Measurements from ENCODE around the gene ZNF780A. TPM values are rescaled to one million over a fixed set of nuclear protein-coding genes. Genes with fewer than 3 reads are reported as not detected.

ZNF780A gene
- total RNA-seq (10.4 TPM), polyA plus RNA-seq (10 to 100 TPM; 10.9 to 19.1 (median 13.4) TPM)

DNA sequence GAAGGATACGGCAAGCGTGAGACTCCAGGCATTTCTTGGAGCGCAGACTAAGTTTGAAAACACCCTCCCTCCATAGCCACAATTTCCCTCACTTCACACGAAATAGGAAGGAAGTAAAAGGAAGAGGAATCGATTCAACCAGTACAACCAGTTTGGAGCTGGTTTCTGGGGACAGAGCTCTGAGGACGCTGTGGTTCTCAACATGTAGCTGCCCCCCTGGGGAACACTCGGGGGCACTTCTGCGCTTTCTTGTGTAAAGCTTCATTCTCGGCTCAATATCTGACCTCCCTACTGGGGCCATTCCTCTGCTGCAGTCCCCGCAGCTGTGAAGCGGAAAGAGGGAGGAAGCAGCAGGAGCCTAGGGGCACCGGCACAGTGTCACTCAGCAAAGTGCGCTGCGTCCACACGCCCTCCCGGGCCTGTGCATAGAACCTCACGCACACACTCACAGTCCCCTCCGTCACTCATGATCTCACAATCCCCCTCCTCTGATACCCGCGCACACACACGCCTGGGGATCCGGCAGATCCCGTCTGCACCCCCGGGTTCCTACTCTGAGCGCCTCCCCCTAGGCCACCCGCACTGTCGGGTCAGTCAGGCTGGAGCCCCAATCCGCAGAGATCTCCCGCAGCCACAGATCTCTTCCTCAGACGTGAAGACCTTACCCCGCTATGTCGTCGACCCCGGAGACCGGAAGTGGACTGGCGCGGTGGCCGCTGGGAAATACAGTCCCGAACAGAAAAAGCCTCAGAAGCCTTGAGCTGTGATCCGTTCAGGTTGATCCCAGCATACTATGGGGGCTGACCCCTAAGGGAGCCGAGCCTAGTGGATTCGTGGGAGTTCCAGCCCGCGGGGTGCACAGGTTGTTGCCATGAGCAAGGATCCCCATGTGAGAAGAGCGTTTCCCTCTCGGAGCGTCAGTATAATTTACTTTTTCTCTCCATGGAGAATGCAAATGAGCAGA, at the start of gene ZNF780A:
Gene ZNF780A (minus strand): TSS at position 703 of the 964 bp plus-strand sequence. CDS start 6,190 bp downstream, outside the sequence.
- H3K4me1 ChIP-seq (ENCODE audit: control insufficient read depth, insufficient read depth, low read length, poor library complexity, severe bottlenecking): peaks cover 17% of the 10 kb centered on the region
- peaks cover 8% of the 10 kb centered on the region for H3K27me3 ChIP-seq (ENCODE audit: control insufficient read depth, insufficient read depth, low read length)
- H3K4me3 ChIP-seq (ENCODE audit: low read depth, low read length): peak within 1 kb of the TSS; percentile 95
- ATAC-seq (ENCODE audit: low read depth in 2 of 2) (peak; percentile 91 to 93), DNase-seq (peak; percentile 66 to 88 (median 78))
- Mint-ChIP-seq H3K9me3 (peaks cover 0 to 2% (median 1%) of the 10 kb centered on the region in 7 donors), H3K4me1 (peaks cover 31 to 50% (median 40%) of the 10 kb centered on the region in 4 donors), H3K27ac (peak within 1 kb of the TSS; percentile 98 to 100 (median 99)), H3K27me3 (peaks cover 15% of the 10 kb centered on the region), H3K4me3 (peak within 1 kb of the TSS; percentile 93 to 100 (median 99)), H3K36me3 (peaks cover 11% of the 10 kb centered on the region)
- no peaks in the 10 kb centered on the region for H3K36me3 ChIP-seq (ENCODE audit: control insufficient read depth, insufficient read depth, low read length)
- peaks cover under 1 to 3% of the 10 kb centered on the region in 2 experiments for H3K9me3 ChIP-seq (ENCODE audit: control insufficient read depth in 2 of 2, low read length in 2 of 2)
- H3K27ac ChIP-seq (ENCODE audit: insufficient read depth, low read length, poor library complexity, severe bottlenecking): peak within 1 kb of the TSS; percentile 95

DNA sequence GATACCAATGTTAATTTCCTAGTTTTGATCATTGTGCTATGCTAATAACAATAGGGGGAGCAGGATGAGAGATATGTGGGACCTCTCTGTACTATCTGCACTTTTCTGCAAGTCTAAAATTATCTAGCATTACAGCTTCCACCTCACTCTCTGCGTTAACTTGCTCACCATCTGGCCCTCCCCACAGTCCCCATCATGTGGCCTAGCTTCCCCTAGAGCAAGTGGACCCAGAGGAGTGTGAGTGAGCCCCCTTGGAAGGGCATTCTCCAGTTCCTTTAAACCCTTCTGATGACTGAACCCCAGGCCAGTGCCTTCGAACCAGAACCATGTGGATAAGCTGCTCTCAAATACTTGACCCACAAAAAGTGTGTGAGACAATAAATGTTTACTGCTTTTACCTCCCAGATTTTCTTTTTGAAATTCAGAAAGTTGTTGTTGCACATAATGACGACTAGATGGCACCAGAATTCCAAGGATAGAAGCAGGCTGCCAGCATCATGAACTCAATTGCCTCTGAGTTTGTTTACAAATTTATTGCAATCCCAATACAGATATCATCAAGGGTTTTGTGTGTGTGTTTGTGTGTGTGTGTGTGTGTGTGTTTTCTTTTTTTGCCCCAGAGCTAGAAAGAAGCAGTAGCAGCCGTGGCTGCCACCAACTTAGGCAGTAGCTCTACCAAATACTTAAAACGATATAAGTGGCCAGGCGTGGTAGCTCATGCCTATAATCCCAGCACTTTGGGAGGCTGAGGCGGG, 49.0 kb upstream of the ZNF780A start:
- DNase-seq: peak in 2 of 3 donors; percentile 50 to 55
- no peak overlapping the region for H3K4me3 Mint-ChIP-seq
- peak in 1 of 2 donors; percentile 49 for ATAC-seq (ENCODE audit: low read depth in 2 of 2)

DNA sequence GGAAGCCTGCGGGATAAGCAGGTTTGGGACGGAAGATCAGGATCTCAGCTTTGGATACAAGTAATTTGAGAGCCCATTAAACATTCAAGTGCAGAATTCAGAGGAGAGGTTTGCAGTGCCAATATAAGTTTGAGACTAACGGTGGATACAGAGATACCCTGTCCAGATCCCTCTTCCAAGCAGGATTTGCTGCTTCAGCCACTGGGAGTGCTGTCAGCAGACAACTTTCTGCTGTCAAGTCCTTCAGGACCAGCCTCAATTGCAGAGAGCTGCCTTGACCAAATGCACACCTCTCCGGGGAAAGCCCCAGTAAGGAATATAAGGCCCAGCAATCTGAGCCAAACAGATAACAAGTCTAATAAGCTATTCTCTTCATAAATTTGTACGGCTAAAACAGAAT, 46.1 kb upstream of the ZNF780A start:
- H3K9me3 Mint-ChIP-seq: no peaks in the 10 kb centered on the region
- H3K9me3 ChIP-seq (ENCODE audit: control insufficient read depth in 2 of 2, low read length in 2 of 2): no peaks in the 10 kb centered on the region
- H3K27ac ChIP-seq (ENCODE audit: insufficient read depth, low read length, poor library complexity, severe bottlenecking): no peak overlapping the region
- peaks cover 3% of the 10 kb centered on the region for H3K27me3 ChIP-seq (ENCODE audit: control insufficient read depth, insufficient read depth, low read length)
- peaks cover 26% of the 10 kb centered on the region for H3K27me3 Mint-ChIP-seq
- no peaks in the 10 kb centered on the region for H3K4me1 ChIP-seq (ENCODE audit: control insufficient read depth, insufficient read depth, low read length, poor library complexity, severe bottlenecking)
- H3K36me3 Mint-ChIP-seq: no peaks in the 10 kb centered on the region
- no peak overlapping the region for H3K27ac Mint-ChIP-seq
- ATAC-seq (ENCODE audit: low read depth in 2 of 2) (no peak), DNase-seq (no peak)
- H3K4me3 Mint-ChIP-seq: no peak overlapping the region
- peaks cover 0 to 4% (median 2%) of the 10 kb centered on the region in 4 donors for H3K4me1 Mint-ChIP-seq
- no peaks in the 10 kb centered on the region for H3K36me3 ChIP-seq (ENCODE audit: control insufficient read depth, insufficient read depth, low read length)
- no peak overlapping the region for H3K4me3 ChIP-seq (ENCODE audit: low read depth, low read length)

More for the DNA sequence above, 49.0 kb upstream of the ZNF780A start:
- Histone ChIP-seq H3K4me3 (ENCODE audit: low read depth, low read length) (no peak overlapping the region), H3K27me3 (ENCODE audit: control insufficient read depth, insufficient read depth, low read length) (peaks cover 3% of the 10 kb centered on the region), H3K36me3 (ENCODE audit: control insufficient read depth, insufficient read depth, low read length) (no peaks in the 10 kb centered on the region), H3K27ac (ENCODE audit: insufficient read depth, low read length, poor library complexity, severe bottlenecking) (no peak overlapping the region), H3K4me1 (ENCODE audit: control insufficient read depth, insufficient read depth, low read length, poor library complexity, severe bottlenecking) (peaks cover 12% of the 10 kb centered on the region), H3K9me3 (ENCODE audit: control insufficient read depth in 2 of 2, low read length in 2 of 2) (no peaks in the 10 kb centered on the region)
- Mint-ChIP-seq H3K27me3 (peaks cover 18% of the 10 kb centered on the region), H3K9me3 (no peaks in the 10 kb centered on the region), H3K4me1 (peaks cover 5 to 20% (median 9%) of the 10 kb centered on the region in 4 donors), H3K36me3 (no peaks in the 10 kb centered on the region), H3K27ac (no peak overlapping the region)

DNA sequence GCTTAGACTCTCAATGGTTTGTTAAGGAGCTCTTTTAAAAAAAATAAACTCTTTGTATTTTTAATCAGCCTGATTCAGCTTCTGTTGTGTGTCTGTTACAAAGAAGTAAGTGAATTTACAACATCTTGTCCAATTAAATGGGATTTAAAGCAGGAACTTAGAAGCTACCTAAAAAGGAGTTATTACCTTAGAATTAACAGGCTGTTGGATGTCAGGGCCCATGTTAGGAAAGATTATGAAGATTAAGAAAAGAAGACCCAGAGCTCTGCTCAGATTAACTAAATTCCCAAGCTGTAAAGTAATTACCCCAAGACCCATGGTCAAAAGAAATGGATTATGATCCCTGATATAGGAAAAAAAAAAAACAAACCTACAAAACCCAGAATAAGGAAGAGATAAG, 44.1 kb upstream of the ZNF780A start:
- peaks cover 44% of the 10 kb centered on the region for H3K27me3 Mint-ChIP-seq
- DNase-seq: no peak

DNA sequence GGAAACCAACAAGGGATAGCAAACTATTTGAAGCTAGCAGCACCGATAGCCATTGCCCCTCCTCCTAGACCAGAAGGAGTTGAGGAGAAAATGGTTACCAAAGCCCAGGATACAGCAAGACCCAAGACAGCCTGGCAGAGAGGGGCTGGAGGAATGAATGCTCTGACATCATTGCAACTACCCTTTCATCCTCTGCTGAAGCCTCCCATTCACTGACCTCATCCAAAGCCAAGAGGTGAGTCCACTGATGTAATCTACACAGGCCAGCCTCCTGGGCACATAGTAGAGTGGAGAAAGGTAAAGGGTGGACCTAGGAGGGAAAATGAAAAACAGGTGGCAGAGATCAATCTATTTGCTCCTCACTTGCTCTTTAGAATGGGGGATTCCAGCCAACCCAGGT, 42.7 kb upstream of the ZNF780A start:
- DNase-seq (no peak), ATAC-seq (ENCODE audit: low read depth in 2 of 2) (no peak)
- H3K4me1 ChIP-seq (ENCODE audit: control insufficient read depth, insufficient read depth, low read length, poor library complexity, severe bottlenecking): no peaks in the 10 kb centered on the region
- Mint-ChIP-seq H3K9me3 (peaks cover 0 to 13% (median 2%) of the 10 kb centered on the region in 7 donors), H3K4me3 (no peak overlapping the region), H3K27me3 (peaks cover 55% of the 10 kb centered on the region), H3K27ac (no peak overlapping the region), H3K36me3 (no peaks in the 10 kb centered on the region), H3K4me1 (no peaks in the 10 kb centered on the region)
- peaks cover 15% of the 10 kb centered on the region for H3K27me3 ChIP-seq (ENCODE audit: control insufficient read depth, insufficient read depth, low read length)
- peaks cover 0 to 10% of the 10 kb centered on the region in 2 experiments for H3K9me3 ChIP-seq (ENCODE audit: control insufficient read depth in 2 of 2, low read length in 2 of 2)
- H3K27ac ChIP-seq (ENCODE audit: insufficient read depth, low read length, poor library complexity, severe bottlenecking): no peak overlapping the region
- H3K4me3 ChIP-seq (ENCODE audit: low read depth, low read length): no peak overlapping the region
- H3K36me3 ChIP-seq (ENCODE audit: control insufficient read depth, insufficient read depth, low read length): no peaks in the 10 kb centered on the region

More for the DNA sequence above, 44.1 kb upstream of the ZNF780A start:
- Histone ChIP-seq H3K9me3 (ENCODE audit: control insufficient read depth in 2 of 2, low read length in 2 of 2) (peaks cover 0 to 4% of the 10 kb centered on the region in 2 experiments), H3K4me1 (ENCODE audit: control insufficient read depth, insufficient read depth, low read length, poor library complexity, severe bottlenecking) (no peaks in the 10 kb centered on the region), H3K27me3 (ENCODE audit: control insufficient read depth, insufficient read depth, low read length) (peaks cover 8% of the 10 kb centered on the region), H3K27ac (ENCODE audit: insufficient read depth, low read length, poor library complexity, severe bottlenecking) (no peak overlapping the region), H3K36me3 (ENCODE audit: control insufficient read depth, insufficient read depth, low read length) (no peaks in the 10 kb centered on the region), H3K4me3 (ENCODE audit: low read depth, low read length) (no peak overlapping the region)
- peaks cover 0 to 6% (median 0%) of the 10 kb centered on the region in 7 donors for H3K9me3 Mint-ChIP-seq
- H3K4me1 Mint-ChIP-seq: peaks cover 0 to 3% (median 1%) of the 10 kb centered on the region in 4 donors
- ATAC-seq (ENCODE audit: low read depth in 2 of 2): no peak
- no peak overlapping the region for H3K4me3 Mint-ChIP-seq
- no peaks in the 10 kb centered on the region for H3K36me3 Mint-ChIP-seq
- no peak overlapping the region for H3K27ac Mint-ChIP-seq

DNA sequence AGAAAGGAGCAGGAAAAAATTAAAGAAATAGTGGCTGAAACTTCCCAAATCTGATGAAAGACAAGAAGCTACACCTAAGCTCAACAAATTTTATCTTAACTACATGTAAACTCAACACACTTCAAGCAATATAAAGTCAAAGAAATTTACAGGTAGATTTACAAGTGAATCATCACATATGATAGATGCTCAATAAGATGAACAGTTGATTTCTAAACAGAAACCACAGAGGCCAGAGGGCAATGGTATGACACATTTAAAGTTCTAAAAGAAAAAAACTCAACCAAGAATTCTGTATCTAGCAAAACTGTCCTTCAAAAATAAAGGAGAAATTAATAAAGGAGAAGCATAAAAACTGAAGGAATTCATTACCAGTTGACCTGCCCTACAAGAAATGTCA, 39.3 kb upstream of the ZNF780A start:
- peaks cover 27% of the 10 kb centered on the region for H3K27me3 ChIP-seq (ENCODE audit: control insufficient read depth, insufficient read depth, low read length)
- H3K27ac ChIP-seq (ENCODE audit: insufficient read depth, low read length, poor library complexity, severe bottlenecking): no peak overlapping the region
- Mint-ChIP-seq H3K4me1 (no peaks in the 10 kb centered on the region), H3K9me3 (peaks cover 0 to 13% (median 2%) of the 10 kb centered on the region in 7 donors), H3K36me3 (no peaks in the 10 kb centered on the region), H3K4me3 (no peak overlapping the region), H3K27me3 (peaks cover 53% of the 10 kb centered on the region), H3K27ac (no peak overlapping the region)
- H3K9me3 ChIP-seq (ENCODE audit: control insufficient read depth in 2 of 2, low read length in 2 of 2): peaks cover 0 to 10% of the 10 kb centered on the region in 2 experiments
- no peak for DNase-seq
- H3K4me1 ChIP-seq (ENCODE audit: control insufficient read depth, insufficient read depth, low read length, poor library complexity, severe bottlenecking): no peaks in the 10 kb centered on the region
- H3K4me3 ChIP-seq (ENCODE audit: low read depth, low read length): no peak overlapping the region
- ATAC-seq (ENCODE audit: low read depth in 2 of 2): no peak
- H3K36me3 ChIP-seq (ENCODE audit: control insufficient read depth, insufficient read depth, low read length): no peaks in the 10 kb centered on the region

DNA sequence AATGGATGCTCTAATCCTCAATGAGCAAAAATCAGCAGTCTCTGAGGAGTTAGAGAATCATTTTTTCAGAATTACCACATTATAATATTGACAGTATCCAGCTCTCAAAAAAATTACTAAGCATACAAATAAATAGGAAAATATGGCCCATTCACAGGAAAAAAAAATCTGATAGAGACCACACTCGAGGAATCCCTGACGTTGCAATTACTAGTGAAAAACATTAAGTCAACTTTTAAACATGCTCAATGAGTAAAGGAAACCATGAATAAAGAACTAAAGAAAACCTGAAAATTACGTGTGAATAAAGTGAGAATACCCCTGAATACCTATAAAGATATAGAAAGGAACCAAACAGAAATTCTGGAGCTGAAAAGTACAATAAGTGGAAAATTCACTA, 38.7 kb upstream of the ZNF780A start:
- Mint-ChIP-seq H3K36me3 (no peaks in the 10 kb centered on the region), H3K4me1 (no peaks in the 10 kb centered on the region), H3K9me3 (peaks cover 0 to 13% (median 2%) of the 10 kb centered on the region in 7 donors), H3K27me3 (peaks cover 53% of the 10 kb centered on the region), H3K27ac (no peak overlapping the region), H3K4me3 (no peak overlapping the region)
- no peak for ATAC-seq (ENCODE audit: low read depth in 2 of 2)
- Histone ChIP-seq H3K4me1 (ENCODE audit: control insufficient read depth, insufficient read depth, low read length, poor library complexity, severe bottlenecking) (no peaks in the 10 kb centered on the region), H3K4me3 (ENCODE audit: low read depth, low read length) (no peak overlapping the region), H3K36me3 (ENCODE audit: control insufficient read depth, insufficient read depth, low read length) (no peaks in the 10 kb centered on the region), H3K9me3 (ENCODE audit: control insufficient read depth in 2 of 2, low read length in 2 of 2) (peaks cover 0 to 10% of the 10 kb centered on the region in 2 experiments), H3K27ac (ENCODE audit: insufficient read depth, low read length, poor library complexity, severe bottlenecking) (no peak overlapping the region), H3K27me3 (ENCODE audit: control insufficient read depth, insufficient read depth, low read length) (peaks cover 27% of the 10 kb centered on the region)
- DNase-seq: no peak
